NCI-H748 (cell line): ENCODE results near the gene GRIN3A.

Experiments used
- DNase-seq: peaks from one replicate; lab custom pipeline; 2025; ENCODE audit not compliant: unreplicated experiment; lab: John Stamatoyannopoulos, UW

GRIN3A gene

GRCh38 chr9:101530076-101530711 lies 208.3 kb downstream of the GRIN3A start:
- peak; percentile 81 for DNase-seq

- DNase-seq: no peak
These were observed 210.4 kb downstream of the GRIN3A start for GRCh38 chr9:101528015-101528414.

- DNase-seq: no peak
These were observed 211.4 kb downstream of the GRIN3A start for GRCh38 chr9:101527066-101527465.

- DNase-seq: no peak
These were observed 214.1 kb downstream of the GRIN3A start for GRCh38 chr9:101524371-101524770.
